ENCODE results near the gene UBA1.

DNA sequence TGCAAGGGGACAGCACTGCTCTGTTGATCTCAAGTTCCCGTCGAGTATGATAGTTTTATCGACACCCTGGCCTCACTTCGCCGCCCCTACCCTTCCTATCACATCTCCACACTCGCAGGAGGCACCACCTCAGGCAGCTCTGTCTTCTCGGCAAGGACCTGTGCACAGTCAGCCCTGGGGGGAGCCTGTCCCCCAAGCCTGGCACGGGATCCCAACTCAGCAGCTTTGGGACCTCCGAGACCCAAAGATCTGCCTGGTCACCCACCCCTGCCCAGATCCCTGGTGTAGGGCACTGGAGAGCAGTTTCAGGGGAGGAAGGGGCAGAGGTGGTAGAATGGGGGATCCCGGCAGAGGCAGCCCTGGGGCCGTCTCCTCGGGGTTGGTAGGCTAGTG is 18.0 kb upstream of the UBA1 start:
- TF ChIP-seq, protein P1, sequence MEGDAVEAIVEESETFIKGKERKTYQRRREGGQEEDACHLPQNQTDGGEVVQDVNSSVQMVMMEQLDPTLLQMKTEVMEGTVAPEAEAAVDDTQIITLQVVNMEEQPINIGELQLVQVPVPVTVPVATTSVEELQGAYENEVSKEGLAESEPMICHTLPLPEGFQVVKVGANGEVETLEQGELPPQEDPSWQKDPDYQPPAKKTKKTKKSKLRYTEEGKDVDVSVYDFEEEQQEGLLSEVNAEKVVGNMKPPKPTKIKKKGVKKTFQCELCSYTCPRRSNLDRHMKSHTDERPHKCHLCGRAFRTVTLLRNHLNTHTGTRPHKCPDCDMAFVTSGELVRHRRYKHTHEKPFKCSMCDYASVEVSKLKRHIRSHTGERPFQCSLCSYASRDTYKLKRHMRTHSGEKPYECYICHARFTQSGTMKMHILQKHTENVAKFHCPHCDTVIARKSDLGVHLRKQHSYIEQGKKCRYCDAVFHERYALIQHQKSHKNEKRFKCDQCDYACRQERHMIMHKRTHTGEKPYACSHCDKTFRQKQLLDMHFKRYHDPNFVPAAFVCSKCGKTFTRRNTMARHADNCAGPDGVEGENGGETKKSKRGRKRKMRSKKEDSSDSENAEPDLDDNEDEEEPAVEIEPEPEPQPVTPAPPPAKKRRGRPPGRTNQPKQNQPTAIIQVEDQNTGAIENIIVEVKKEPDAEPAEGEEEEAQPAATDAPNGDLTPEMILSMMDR (IDR thresholded peaks at IDR 0.05) = no peak
- TF ChIP-seq POLR2A (IDR thresholded peaks at IDR 0.05) = no peak

Measured in heart left ventricle (tissue), 13 donors.